ENCODE data around the gene HYCC1. TPM values are rescaled to one million over a fixed set of nuclear protein-coding genes. Genes with fewer than 3 reads are reported as not detected.
A peak's percentile ranks its signal among the peaks of the same experiment; 100 is the strongest.

The HYCC1 gene
- polyA plus RNA-seq, 1 donor (not counting 4 experiments of a cell fraction or from before 2014, with no cell fraction given), result 35.8 TPM

DNA sequence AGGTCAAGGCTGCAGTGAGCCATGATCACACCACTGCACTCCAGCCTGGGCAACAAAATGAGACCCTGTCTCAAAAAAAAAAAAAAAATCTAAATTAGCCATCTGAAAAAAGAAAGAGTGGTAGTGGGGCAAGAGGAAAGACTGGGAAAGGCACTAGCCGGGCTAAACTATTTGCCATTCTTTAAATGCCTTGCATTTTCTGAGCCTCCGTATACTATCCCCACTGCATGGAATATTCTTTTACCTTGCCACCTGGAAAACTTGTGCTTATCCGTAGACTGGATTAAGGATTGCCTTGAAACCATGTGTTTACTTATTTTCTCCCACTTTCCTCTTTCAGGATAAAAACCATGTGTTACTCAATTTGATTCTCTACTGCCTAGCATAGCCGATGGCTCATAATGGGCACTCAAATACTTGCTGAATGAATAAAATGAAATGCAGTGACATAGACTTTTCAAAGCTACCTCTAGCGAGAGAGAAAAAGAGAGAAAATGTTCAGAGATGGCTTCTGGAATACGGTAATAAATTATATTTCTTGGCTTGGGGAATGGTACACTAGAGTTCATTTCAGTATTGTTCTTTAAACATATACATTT lies 30.6 kb downstream of the HYCC1 start:
- dilution Hi-C loops (cut with MboI; ENCODE audit: extremely low pct_ligation_motif_present, low sequenced_read_pairs), result no loop called here
- H4K20me1 ChIP-seq (ENCODE audit: control insufficient read depth, extremely low read depth, insufficient read depth, low read length), result no peaks in the 10 kb centered on the region
- H3K9me3 ChIP-seq (ENCODE audit: control insufficient read depth, low read depth, low read length), result no peaks in the 10 kb centered on the region
- H3K4me1 ChIP-seq (ENCODE audit: control insufficient read depth, extremely low read depth, insufficient read depth, low read length), result peaks cover 18% of the 10 kb centered on the region
- no peaks in the 10 kb centered on the region for H3K36me3 ChIP-seq (ENCODE audit: control insufficient read depth in 2 of 2, extremely low read depth in 1 of 2, insufficient read depth in 2 of 2, low read length in 2 of 2)
- DNase-seq (ENCODE audit: low read depth, low spot score) (no peak), FAIRE-seq (no peak)
- H2AFZ ChIP-seq (ENCODE audit: control insufficient read depth, low read length), result no peak overlapping the region
- no peak overlapping the region for H3K9ac ChIP-seq (ENCODE audit: control insufficient read depth, extremely low read depth, insufficient read depth, low read length)
- H3K27me3 ChIP-seq (ENCODE audit: control insufficient read depth, extremely low read depth, insufficient read depth, low read length), result no peaks in the 10 kb centered on the region
- no peak overlapping the region for H3K27ac ChIP-seq (ENCODE audit: control insufficient read depth, insufficient read depth, low read length)
- peaks cover 4% of the 10 kb centered on the region for H3K79me2 ChIP-seq (ENCODE audit: control insufficient read depth, insufficient read depth, low read length)
- no peak for TF ChIP-seq EZH2 (IDR thresholded peaks at IDR 0.05; ENCODE audit: low read length)
- H3K4me2 ChIP-seq (ENCODE audit: control insufficient read depth, extremely low read depth, insufficient read depth, low read depth, low read length), result no peak overlapping the region
- no peak overlapping the region for H3K4me3 ChIP-seq (ENCODE audit: control insufficient read depth in 2 of 3, extremely low read depth in 1 of 3, insufficient read depth in 2 of 3, low read depth in 1 of 3, low read length in 3 of 3)
- H3K9me1 ChIP-seq (ENCODE audit: control insufficient read depth, extremely low read depth, insufficient read depth, low read length), result no peaks in the 10 kb centered on the region

- Histone ChIP-seq H3K4me2 (ENCODE audit: control insufficient read depth, extremely low read depth, insufficient read depth, low read depth, low read length) (peak overlapping the region; percentile 60), H3K9me1 (ENCODE audit: control insufficient read depth, extremely low read depth, insufficient read depth, low read length) (no peaks in the 10 kb centered on the region), H3K4me1 (ENCODE audit: control insufficient read depth, extremely low read depth, insufficient read depth, low read length) (peaks cover 18% of the 10 kb centered on the region), H4K20me1 (ENCODE audit: control insufficient read depth, extremely low read depth, insufficient read depth, low read length) (no peaks in the 10 kb centered on the region), H3K36me3 (ENCODE audit: control insufficient read depth in 2 of 2, extremely low read depth in 1 of 2, insufficient read depth in 2 of 2, low read length in 2 of 2) (peaks cover 2 to 4% of the 10 kb centered on the region in 2 experiments), H3K4me3 (ENCODE audit: control insufficient read depth in 2 of 3, extremely low read depth in 1 of 3, insufficient read depth in 2 of 3, low read depth in 1 of 3, low read length in 3 of 3) (no peak overlapping the region), H3K79me2 (ENCODE audit: control insufficient read depth, insufficient read depth, low read length) (peaks cover 2% of the 10 kb centered on the region), H3K27me3 (ENCODE audit: control insufficient read depth, extremely low read depth, insufficient read depth, low read length) (no peaks in the 10 kb centered on the region), H3K9ac (ENCODE audit: control insufficient read depth, extremely low read depth, insufficient read depth, low read length) (no peak overlapping the region), H3K27ac (ENCODE audit: control insufficient read depth, insufficient read depth, low read length) (peak overlapping the region; percentile 69), H2AFZ (ENCODE audit: control insufficient read depth, low read length) (no peak overlapping the region), H3K9me3 (ENCODE audit: control insufficient read depth, low read depth, low read length) (no peaks in the 10 kb centered on the region)
- FAIRE-seq (peak; percentile 56), DNase-seq (ENCODE audit: low read depth, low spot score) (peak; percentile 36)
- TF ChIP-seq EZH2 (IDR thresholded peaks at IDR 0.05; ENCODE audit: low read length), result no peak
- TF ChIP-seq, protein P1, sequence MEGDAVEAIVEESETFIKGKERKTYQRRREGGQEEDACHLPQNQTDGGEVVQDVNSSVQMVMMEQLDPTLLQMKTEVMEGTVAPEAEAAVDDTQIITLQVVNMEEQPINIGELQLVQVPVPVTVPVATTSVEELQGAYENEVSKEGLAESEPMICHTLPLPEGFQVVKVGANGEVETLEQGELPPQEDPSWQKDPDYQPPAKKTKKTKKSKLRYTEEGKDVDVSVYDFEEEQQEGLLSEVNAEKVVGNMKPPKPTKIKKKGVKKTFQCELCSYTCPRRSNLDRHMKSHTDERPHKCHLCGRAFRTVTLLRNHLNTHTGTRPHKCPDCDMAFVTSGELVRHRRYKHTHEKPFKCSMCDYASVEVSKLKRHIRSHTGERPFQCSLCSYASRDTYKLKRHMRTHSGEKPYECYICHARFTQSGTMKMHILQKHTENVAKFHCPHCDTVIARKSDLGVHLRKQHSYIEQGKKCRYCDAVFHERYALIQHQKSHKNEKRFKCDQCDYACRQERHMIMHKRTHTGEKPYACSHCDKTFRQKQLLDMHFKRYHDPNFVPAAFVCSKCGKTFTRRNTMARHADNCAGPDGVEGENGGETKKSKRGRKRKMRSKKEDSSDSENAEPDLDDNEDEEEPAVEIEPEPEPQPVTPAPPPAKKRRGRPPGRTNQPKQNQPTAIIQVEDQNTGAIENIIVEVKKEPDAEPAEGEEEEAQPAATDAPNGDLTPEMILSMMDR (optimal IDR thresholded peaks at IDR 0.05 in 1 of 3, IDR thresholded peaks at IDR 0.05 in 1 of 3, conservative IDR thresholded peaks at IDR 0.05 in 1 of 3; ENCODE audit: extremely low read depth in 1 of 3, insufficient read depth in 2 of 3, low read length in 3 of 3), result no peak
- dilution Hi-C loops (cut with MboI; ENCODE audit: extremely low pct_ligation_motif_present, low sequenced_read_pairs), result no loop called here
Measured at GRCh38 chr7:22980422-22980821, 33.5 kb downstream of the HYCC1 start.

GRCh38 chr7:22979861-22980260 lies 34.1 kb downstream of the HYCC1 start:
- H3K27ac ChIP-seq (ENCODE audit: control insufficient read depth, insufficient read depth, low read length), result peak overlapping the region; percentile 69
- no peaks in the 10 kb centered on the region for H3K27me3 ChIP-seq (ENCODE audit: control insufficient read depth, extremely low read depth, insufficient read depth, low read length)
- no peaks in the 10 kb centered on the region for H3K9me1 ChIP-seq (ENCODE audit: control insufficient read depth, extremely low read depth, insufficient read depth, low read length)
- dilution Hi-C loops (cut with MboI; ENCODE audit: extremely low pct_ligation_motif_present, low sequenced_read_pairs), result no loop called here
- H3K79me2 ChIP-seq (ENCODE audit: control insufficient read depth, insufficient read depth, low read length), result peaks cover 2% of the 10 kb centered on the region
- peak overlapping the region; percentile 60 for H3K4me2 ChIP-seq (ENCODE audit: control insufficient read depth, extremely low read depth, insufficient read depth, low read depth, low read length)
- no peak overlapping the region for H2AFZ ChIP-seq (ENCODE audit: control insufficient read depth, low read length)
- H3K9ac ChIP-seq (ENCODE audit: control insufficient read depth, extremely low read depth, insufficient read depth, low read length), result peak overlapping the region; percentile 4
- DNase-seq (ENCODE audit: low read depth, low spot score) (peak; percentile 42), FAIRE-seq (peak; percentile 62)
- no peaks in the 10 kb centered on the region for H3K9me3 ChIP-seq (ENCODE audit: control insufficient read depth, low read depth, low read length)
- H3K4me3 ChIP-seq (ENCODE audit: control insufficient read depth in 2 of 3, extremely low read depth in 1 of 3, insufficient read depth in 2 of 3, low read depth in 1 of 3, low read length in 3 of 3), result peak overlapping the region in 1 of 3 experiments; percentile 9
- H3K4me1 ChIP-seq (ENCODE audit: control insufficient read depth, extremely low read depth, insufficient read depth, low read length), result peaks cover 18% of the 10 kb centered on the region
- TF ChIP-seq, protein P1 (optimal IDR thresholded peaks at IDR 0.05 in 1 of 3, IDR thresholded peaks at IDR 0.05 in 1 of 3, conservative IDR thresholded peaks at IDR 0.05 in 1 of 3; ENCODE audit: extremely low read depth in 1 of 3, insufficient read depth in 2 of 3, low read length in 3 of 3), result no peak
- no peak for TF ChIP-seq EZH2 (IDR thresholded peaks at IDR 0.05; ENCODE audit: low read length)
- H4K20me1 ChIP-seq (ENCODE audit: control insufficient read depth, extremely low read depth, insufficient read depth, low read length), result no peaks in the 10 kb centered on the region
- peaks cover 2 to 4% of the 10 kb centered on the region in 2 experiments for H3K36me3 ChIP-seq (ENCODE audit: control insufficient read depth in 2 of 2, extremely low read depth in 1 of 2, insufficient read depth in 2 of 2, low read length in 2 of 2)
